Hematopoietic multipotent progenitor cell treated with erythropoietin and hydrocortisone succinate and interleukin-3 and kit ligand, for 8 days (in vitro differentiated cells): ENCODE measurements around the gene LUC7L2.
"Not testable (repeated sequence)": the region's sequence is repeated elsewhere in the genome, so short reads cannot be mapped to it uniquely, and the experiment has no call there.

Experiments
- DNase-seq: peaks from one replicate; pipeline ENCODE4 v3.0.0-alpha.2; 2015

Gene LUC7L2

GRCh38 chr7:139359366-139360209 lies at the start of gene LUC7L2:
TSS of gene LUC7L2 (plus strand) at chr7:139359894. CDS start at chr7:139360262, 368 bp downstream.
- DNase-seq = peak; percentile 98

GRCh38 chr7:139317939-139318505 lies 41.7 kb upstream of the LUC7L2 start:
- DNase-seq = no peak

- peak; percentile 45 for DNase-seq
These were observed 38.5 kb upstream of the LUC7L2 start for GRCh38 chr7:139321071-139321745.

GRCh38 chr7:139324709-139325108 lies 35.0 kb upstream of the LUC7L2 start:
- not testable (repeated sequence) for DNase-seq

GRCh38 chr7:139328375-139328774 lies 31.3 kb upstream of the LUC7L2 start:
- no peak for DNase-seq

GRCh38 chr7:139329119-139329518 lies 30.6 kb upstream of the LUC7L2 start:
- no peak for DNase-seq

GRCh38 chr7:139330333-139331030 lies 29.2 kb upstream of the LUC7L2 start:
- DNase-seq = peak; percentile 17

- DNase-seq = peak; percentile 79
These were observed 26.9 kb upstream of the LUC7L2 start for GRCh38 chr7:139332697-139333359.

- not testable (repeated sequence) for DNase-seq
These were observed 26.3 kb upstream of the LUC7L2 start for GRCh38 chr7:139333443-139333842.

- no peak for DNase-seq
These were observed 25.1 kb upstream of the LUC7L2 start for GRCh38 chr7:139334399-139335150.

GRCh38 chr7:139339025-139339424 lies 20.7 kb upstream of the LUC7L2 start:
- DNase-seq = no peak

GRCh38 chr7:139339698-139340036 lies 20.0 kb upstream of the LUC7L2 start:
- DNase-seq = no peak

GRCh38 chr7:139340037-139340807 lies 19.5 kb upstream of the LUC7L2 start:
- peak; percentile 100 for DNase-seq

GRCh38 chr7:139340808-139341057 lies 19.0 kb upstream of the LUC7L2 start:
- no peak for DNase-seq

- peak; percentile 95 for DNase-seq
These were observed 18.5 kb upstream of the LUC7L2 start, which contains the start of gene FMC1 for GRCh38 chr7:139341058-139341775. TSS of gene FMC1 (plus strand) at chr7:139341337. CDS start at chr7:139341385, 48 bp downstream.

- peak; percentile 94 for DNase-seq
These were observed 17.9 kb upstream of the LUC7L2 start for GRCh38 chr7:139341776-139342226.

- DNase-seq = no peak
These were observed 14.7 kb upstream of the LUC7L2 start for GRCh38 chr7:139345042-139345441.

- DNase-seq = peak; percentile 35
These were observed 8.7 kb upstream of the LUC7L2 start for GRCh38 chr7:139351027-139351426.

- no peak for DNase-seq
These were observed 5.0 kb upstream of the LUC7L2 start for GRCh38 chr7:139354729-139355128.

- DNase-seq = no peak
These were observed 4.4 kb upstream of the LUC7L2 start for GRCh38 chr7:139355320-139355719.
